Mucosa of descending colon (tissue), 3 donors: ENCODE data around the gene SNRNP27. TPM values are rescaled to one million over a fixed set of nuclear protein-coding genes. Genes with fewer than 3 reads are reported as not detected.

Experiments
- ATAC-seq: fragments of 200-7000 bp; cut with Tn5 transposase; one replicate; pipeline ENCODE4 v1.9.1; 2020; ENCODE audit warnings: mild to moderate bottlenecking, moderate library complexity
- DNase-seq, 3 donors: peaks; one replicate each; pipeline ENCODE4 v3.0.0-alpha.2; 2020
- H3K36me3 ChIP-seq: fragments of 200-600 bp; one replicate; pipeline ENCODE4 v1.8.0; 2021; ENCODE audit warnings: low read depth, mild to moderate bottlenecking
- H3K4me1 ChIP-seq: fragments of 200-600 bp; one replicate; pipeline ENCODE4 v1.8.0; 2021; ENCODE audit warnings: low read depth, mild to moderate bottlenecking
- H3K4me3 ChIP-seq: fragments of 200-600 bp; one replicate; pipeline ENCODE4 v1.8.0; 2021; ENCODE audit warnings: mild to moderate bottlenecking
- H3K9me3 ChIP-seq: fragments of 200-600 bp; one replicate; pipeline ENCODE4 v1.8.0; 2021; ENCODE audit warnings: mild to moderate bottlenecking
- CTCF ChIP-seq: fragments of 200-600 bp; IDR thresholded peaks from one replicate; pipeline ENCODE4 v1.8.0; 2022; ENCODE audit warnings: antibody characterized with exemption, mild to moderate bottlenecking
- intact Hi-C, 2 donors: fragments of 100-400 bp; cut with DNase I in 1 of 2; cut with micrococcal nuclease in 1 of 2; formaldehyde crosslinking; loops; one replicate each; pipeline versions ENCODE4 v1.11.0 to v1.11.1; 2022; cut with DNase I, micrococcal nuclease
- total RNA-seq, 3 donors: library from RNA; stranded (reverse); fragmentation: NEBNext Ultra II Directional in 2 of 3; extraction: Animal tissue kit (Norgen Biotek cat#: 25700) in 2 of 3; gene quantifications; one replicate each; pipeline versions ENCODE4 v1.2.1 to v1.2.4, GENCODE V29; 2021 to 2023
- donor health status: DM: no; HTN: no; CAD: no; lungs with moderate emphysema.
- donor health status: DM: no; HTN: no; CAD: no.
- donor health status: DM: no; HTN: yes; CAD: no.

SNRNP27 gene
- total RNA-seq, 3 donors from 2014 or later, result 23.9 to 37.5 (median 34.5) TPM

- Histone ChIP-seq H3K9me3 (no peaks in the 10 kb centered on the region), H3K4me1 (peaks cover 5% of the 10 kb centered on the region), H3K36me3 (peaks cover 7% of the 10 kb centered on the region), H3K4me3 (peak within 1 kb of the TSS; percentile 79)
- peak; percentile 2 for ATAC-seq
- intact Hi-C loops, result loop anchor here (5.0 to 10.0 kb wide), 4 partner anchors 150 to 230 kb away; no protein-coding TSS in a partner anchor
- peak; percentile 32 to 100 (median 99) for DNase-seq
- no peak for TF ChIP-seq CTCF
These were observed 21.5 kb downstream of the SNRNP27 start, which contains the start of gene MXD1 for GRCh38 chr2:69914950-69915945. Gene MXD1 (plus strand): TSS chr2:69915109. CDS start chr2:69915331, 222 bp downstream.

GRCh38 chr2:69916106-69916505 is 22.4 kb downstream of the SNRNP27 start:
- DNase-seq (no peak), ATAC-seq (no peak)

GRCh38 chr2:69917852-69918251 is 24.1 kb downstream of the SNRNP27 start:
- intact Hi-C loops, result loop anchor here (5.0 to 10.0 kb wide), 3 partner anchors 147 to 227 kb away; no protein-coding TSS in a partner anchor
- no peak for ATAC-seq
- DNase-seq, result no peak
- Histone ChIP-seq H3K36me3 (peaks cover 7% of the 10 kb centered on the region), H3K4me1 (peaks cover 5% of the 10 kb centered on the region), H3K4me3 (no peak overlapping the region), H3K9me3 (no peaks in the 10 kb centered on the region)
- TF ChIP-seq CTCF, result no peak

More at GRCh38 chr2:69916106-69916505, 22.4 kb downstream of the SNRNP27 start:
- Histone ChIP-seq H3K4me1 (peaks cover 5% of the 10 kb centered on the region), H3K4me3 (peak overlapping the region; percentile 79), H3K9me3 (no peaks in the 10 kb centered on the region), H3K36me3 (peaks cover 7% of the 10 kb centered on the region)
- intact Hi-C loops, result loop anchor here (5.0 to 10.0 kb wide), 3 partner anchors 149 to 229 kb away; no protein-coding TSS in a partner anchor
- TF ChIP-seq CTCF, result no peak

GRCh38 chr2:69918401-69918800 is 24.6 kb downstream of the SNRNP27 start:
- DNase-seq (no peak), ATAC-seq (no peak)
- H3K9me3 ChIP-seq, result no peaks in the 10 kb centered on the region
- intact Hi-C loops, result loop anchor here (5.0 to 10.0 kb wide), 3 partner anchors 146 to 226 kb away; no protein-coding TSS in a partner anchor
- peaks cover 7% of the 10 kb centered on the region for H3K36me3 ChIP-seq
- H3K4me1 ChIP-seq, result peaks cover 5% of the 10 kb centered on the region
- TF ChIP-seq CTCF, result no peak
- H3K4me3 ChIP-seq, result no peak overlapping the region

GRCh38 chr2:69923116-69923515 is 29.4 kb downstream of the SNRNP27 start:
- Histone ChIP-seq H3K4me3 (no peak overlapping the region), H3K9me3 (no peaks in the 10 kb centered on the region), H3K36me3 (peaks cover 3% of the 10 kb centered on the region), H3K4me1 (peaks cover under 1% of the 10 kb centered on the region)
- no peak for TF ChIP-seq CTCF
- intact Hi-C loops, result no loop called here
- DNase-seq (no peak), ATAC-seq (no peak)
